H1 (cell line): ENCODE measurements around the gene TLE3. TPM values are rescaled to one million over a fixed set of nuclear protein-coding genes. Genes with fewer than 3 reads are reported as not detected.

Experiments
- CTCF ChIA-PET: fragments of 300-600 bp; sonication (Branson Sonifier 250); formaldehyde crosslinking; loops from one replicate; lab custom pipeline; 2021; ENCODE audit not compliant: partially characterized antibody; lab: Charles Lee
- POLR2A ChIA-PET: fragments of 300-600 bp; sonication (Branson Sonifier 250); formaldehyde crosslinking; loops from one replicate; lab custom pipeline; 2021; ENCODE audit warnings: inconsistent platforms; ENCODE audit not compliant: partially characterized antibody; lab: Charles Lee
- DNase-seq, 2 experiments: peaks; one replicate each; pipeline versions ENCODE4 v3.0.0 to v3.0.0-alpha.2; 2010 to 2022; ENCODE audit warnings: low spot score in 2 of 2, low read depth in 1 of 2, mixed read lengths in 1 of 2
- FAIRE-seq: peaks from 2 replicates; lab custom pipeline; 2011; peaks lifted over from hg19 to GRCh38; lab: Jason Lieb, UNC
- H2AFZ ChIP-seq: 2 replicates; pipeline ENCODE4 v1.8.1; 2012; ENCODE audit warnings: low read length, inconsistent platforms
- H2AK5ac ChIP-seq: 2 replicates; pipeline ENCODE4 v1.6.1; 2013; ENCODE audit warnings: low read depth, low read length
- H2BK120ac ChIP-seq: replicated peaks from 2 replicates; pipeline ENCODE3; 2013; ENCODE audit warnings: low read depth, low read length, inconsistent platforms
- H2BK12ac ChIP-seq: 2 replicates; pipeline ENCODE4 v1.6.1; 2013; ENCODE audit warnings: low read depth, low read length
- H2BK15ac ChIP-seq: 2 replicates; pipeline ENCODE4 v1.6.1; 2013; ENCODE audit warnings: low read length
- H2BK20ac ChIP-seq: 2 replicates; pipeline ENCODE4 v1.6.1; 2013; ENCODE audit warnings: low read length
- H2BK5ac ChIP-seq: 2 replicates; pipeline ENCODE4 v1.6.1; 2013; ENCODE audit warnings: low read depth, low read length
- H3K14ac ChIP-seq: 2 replicates; pipeline ENCODE4 v1.6.1; 2013; ENCODE audit warnings: inconsistent platforms; ENCODE audit not compliant: insufficient read length
- H3K18ac ChIP-seq: 2 replicates; pipeline ENCODE4 v1.6.1; 2013; ENCODE audit warnings: low read length; ENCODE audit errors: extremely low read depth
- H3K23ac ChIP-seq: 2 replicates; pipeline ENCODE4 v1.6.1; 2013; ENCODE audit warnings: inconsistent platforms; ENCODE audit not compliant: insufficient read length
- H3K23me2 ChIP-seq: 2 replicates; pipeline ENCODE4 v1.6.1; 2013; ENCODE audit warnings: low read depth, low read length
- H3K27ac ChIP-seq: 2 replicates; pipeline ENCODE4 v1.6.1; 2011; ENCODE audit warnings: low read depth, low read length, inconsistent platforms
- H3K27me3 ChIP-seq, 4 experiments: replicated peaks in 1 of 4; 1 replicate in 1 of 4; 2 replicates in 3 of 4; pipeline versions ENCODE4 v1.6.1 to v1.8.1; 2011 to 2013; ENCODE audit warnings: low read length in 3 of 4, mild to moderate bottlenecking in 3 of 4, inconsistent platforms in 2 of 4, mixed read lengths in 2 of 4, moderate library complexity in 1 of 4; ENCODE audit not compliant: control insufficient read depth in 3 of 4, insufficient read depth in 3 of 4; ENCODE audit errors: extremely low read depth in 1 of 4
- H3K36me3 ChIP-seq, 4 experiments: 2 replicates each; pipeline versions ENCODE4 v1.6.1 to v1.8.1; 2011 to 2013; ENCODE audit warnings: mild to moderate bottlenecking in 4 of 4, low read length in 3 of 4, moderate library complexity in 2 of 4, control low read depth in 1 of 4, inconsistent platforms in 1 of 4; ENCODE audit not compliant: insufficient read depth in 4 of 4, control insufficient read depth in 2 of 4
- H3K4ac ChIP-seq: replicated peaks from 2 replicates; pipeline ENCODE3; 2013; ENCODE audit warnings: low read length, low read depth, mixed read lengths, inconsistent platforms; ENCODE audit not compliant: insufficient read length
- H3K4me1 ChIP-seq, 4 experiments: replicated peaks in 1 of 4; 1 replicate in 1 of 4; 2 replicates in 3 of 4; pipeline versions ENCODE4 v1.6.1 to v1.8.1; 2011 to 2013; ENCODE audit warnings: low read length in 3 of 4, inconsistent platforms in 2 of 4, mixed read lengths in 1 of 4; ENCODE audit not compliant: insufficient read depth in 4 of 4, control insufficient read depth in 3 of 4
- H3K4me2 ChIP-seq, 2 experiments: 2 replicates each; pipeline versions ENCODE4 v1.6.1 to v1.8.1; 2011 to 2013; ENCODE audit warnings: low read depth in 2 of 2, low read length in 2 of 2, control low read depth in 1 of 2, inconsistent platforms in 1 of 2, mild to moderate bottlenecking in 1 of 2; ENCODE audit not compliant: insufficient read depth in 1 of 2
- H3K4me3 ChIP-seq, 4 experiments: fragments of 200-600, 300-600 bp in 1 of 4; sonication (generic), shearing (Covaris generic), sonication (Bioruptor Twin) in 1 of 4; 2 replicates each; pipeline versions ENCODE4 v1.5.1 to v1.8.1; 2011 to 2016; ENCODE audit warnings: low read length in 4 of 4, low read depth in 3 of 4, control low read depth in 2 of 4, inconsistent platforms in 2 of 4, mild to moderate bottlenecking in 2 of 4, mixed read lengths in 1 of 4, moderate library complexity in 1 of 4; ENCODE audit not compliant: insufficient read depth in 2 of 4; ENCODE audit errors: extremely low read depth in 1 of 4
- H3K56ac ChIP-seq: replicated peaks from 2 replicates; pipeline ENCODE3; 2013; ENCODE audit warnings: low read depth, mild to moderate bottlenecking, mixed read lengths, low read length, inconsistent platforms; ENCODE audit not compliant: insufficient read length
- H3K79me1 ChIP-seq: 2 replicates; pipeline ENCODE4 v1.6.1; 2013; ENCODE audit warnings: low read depth, low read length, control low read depth
- H3K79me2 ChIP-seq, 2 experiments: 2 replicates each; pipeline versions ENCODE4 v1.6.1 to v1.8.1; 2012 to 2013; ENCODE audit warnings: low read length in 2 of 2, mild to moderate bottlenecking in 2 of 2, inconsistent platforms in 1 of 2; ENCODE audit not compliant: insufficient read depth in 2 of 2, control insufficient read depth in 1 of 2
- H3K9ac ChIP-seq, 4 experiments: replicated peaks in 1 of 4; 1 replicate in 1 of 4; 2 replicates in 3 of 4; pipeline versions ENCODE4 v1.6.1 to v1.8.1; 2011 to 2013; ENCODE audit warnings: low read depth in 3 of 4, low read length in 3 of 4, control low read depth in 2 of 4, mild to moderate bottlenecking in 2 of 4, moderate library complexity in 2 of 4, inconsistent platforms in 1 of 4; ENCODE audit errors: extremely low read depth in 1 of 4
- H3K9me3 ChIP-seq, 2 experiments: 2 replicates each; pipeline versions ENCODE4 v1.6.1 to v1.8.1; 2012 to 2013; ENCODE audit warnings: mild to moderate bottlenecking in 2 of 2, moderate library complexity in 2 of 2, control low read depth in 1 of 2, inconsistent platforms in 1 of 2, low read depth in 1 of 2, low read length in 1 of 2, mixed read lengths in 1 of 2; ENCODE audit not compliant: insufficient read depth in 2 of 2
- H4K20me1 ChIP-seq, 2 experiments: replicated peaks in 1 of 2; 2 replicates each; pipeline versions ENCODE3 to v1.8.1; 2011 to 2013; ENCODE audit warnings: inconsistent platforms in 2 of 2, low read length in 2 of 2, mild to moderate bottlenecking in 1 of 2; ENCODE audit not compliant: insufficient read depth in 2 of 2, control insufficient read depth in 1 of 2
- H4K5ac ChIP-seq: 2 replicates; pipeline ENCODE4 v1.6.1; 2013; ENCODE audit warnings: low read length, low read depth, mixed read lengths, inconsistent platforms; ENCODE audit not compliant: insufficient read length
- H4K8ac ChIP-seq: 2 replicates; pipeline ENCODE4 v1.8.0; 2013; ENCODE audit warnings: mild to moderate bottlenecking, moderate library complexity, low read length, inconsistent platforms; ENCODE audit not compliant: insufficient read depth; ENCODE audit errors: extremely low read depth
- H4K91ac ChIP-seq: replicated peaks from 2 replicates; pipeline ENCODE3; 2013; ENCODE audit warnings: low read length, mixed read lengths, inconsistent platforms; ENCODE audit not compliant: insufficient read length
- BRCA1 ChIP-seq: IDR thresholded peaks from 2 replicates; pipeline ENCODE4 v1.6.1; 2012; ENCODE audit warnings: low read depth, low read length, improper control_type of control experiment
- WGBS, 2 experiments: shearing (Covaris generic) in 1 of 2; methylation state at CpG; one replicate each; pipeline versions ENCODE4 v1.1.6 to v1.1.7; 2013 to 2015; ENCODE audit warnings: low lambda C conversion rate in 2 of 2, mixed read lengths in 2 of 2, inconsistent platforms in 1 of 2, low coverage in 1 of 2, missing lambda C conversion rate in 1 of 2; ENCODE audit not compliant: insufficient replicate concordance in 2 of 2, insufficient coverage in 1 of 2, insufficient read length in 1 of 2; ENCODE audit errors: extremely low coverage in 1 of 2, missing lambda C conversion rate in 1 of 2; 5-methylcytosine and 5-hydroxymethylcytosine counted together
- polyA plus RNA-seq, 7 experiments: library from polyadenylated mRNA; depleted of rRNA in 3 of 7; stranded (reverse) in 5 of 7; unstranded in 2 of 7; fragments of >200 nt in 5 of 7; fragments of 200-250 nt in 2 of 7; gene quantifications; 1 replicate in 5 of 7; 2 replicates in 1 of 7; 4 replicates in 1 of 7; pipeline versions ENCODE4 v1.2.1 to v1.2.3, GENCODE V29; 2011 to 2013; ENCODE audit warnings: missing spikeins in 2 of 7, mixed read lengths in 2 of 7
- total RNA-seq: library from RNA; stranded (reverse); fragmentation: NEBNext Ultra II Directional; extraction: Animal tissue kit (Norgen Biotek cat#: 25700); gene quantifications from 2 replicates; pipeline ENCODE4 v1.2.1, GENCODE V29; 2021

Gene TLE3
- total and polyA plus RNA-seq, 2 of the 8 experiments (the other 6 are each of a cell fraction or from before 2014, with no cell fraction given): 25.1 to 61.2 TPM

- Histone ChIP-seq H3K9me3 (no peaks in the 10 kb centered on the region), H3K4me1 (no peaks in the 10 kb centered on the region; a peak in 1 of 7 replicates), H3K23me2 (no peaks in the 10 kb centered on the region), H3K9ac (no peak overlapping the region), H2BK120ac (no peak overlapping the region), H3K79me1 (no peaks in the 10 kb centered on the region), H4K91ac (no peak overlapping the region), H3K27me3 (no peaks in the 10 kb centered on the region), H2BK15ac (no peak overlapping the region), H2BK5ac (no peak overlapping the region), H3K14ac (no peak overlapping the region), H2AK5ac (no peak overlapping the region), H3K56ac (no peak overlapping the region), H3K79me2 (no peaks in the 10 kb centered on the region), H2AFZ (no peak overlapping the region), H3K4me2 (no peak overlapping the region), H3K36me3 (no peaks in the 10 kb centered on the region), H3K18ac (no peak overlapping the region), H3K4me3 (no peak overlapping the region), H3K23ac (no peak overlapping the region), H2BK12ac (no peak overlapping the region), H2BK20ac (no peak overlapping the region), H4K8ac (no peak overlapping the region), H3K27ac (no peak overlapping the region), H4K5ac (no peak overlapping the region), H3K4ac (no peak overlapping the region), H4K20me1 (no peaks in the 10 kb centered on the region)
- POLR2A ChIA-PET: interaction anchor here (3.0 kb wide), 1 partner anchor 10 kb away, joined by 7 read pairs; no protein-coding TSS in a partner anchor
- FAIRE-seq (no peak), DNase-seq (no peak)
- TF ChIP-seq BRCA1: no peak
- CTCF ChIA-PET: interaction anchor here (2.0 kb wide), 1 partner anchor 10 kb away, joined by 6 read pairs; no protein-coding TSS in a partner anchor
- 93% methylated on average over 2 of the region's 2 CpGs; no CpG with 5 or more reads in 1 of the 2 experiments for WGBS, 2 experiments
These were observed 60.5 kb downstream of the TLE3 start for GRCh38 chr15:70037292-70037640.
